T47D (cell line): ENCODE measurements around the gene GRK1.

ENCODE experiments used
- DNase-seq, 2 experiments: peaks; one replicate each; pipeline versions ENCODE4 v3.0.0 to v3.0.0-alpha.2; 2011 to 2012; ENCODE audit warnings: low read depth in 1 of 2, low spot score in 1 of 2
- JUND ChIP-seq: IDR thresholded peaks from 2 replicates; pipeline ENCODE4 v1.6.1; 2012; ENCODE audit warnings: low read depth
- in situ Hi-C: cut with HindIII; loops from 2 replicates; pipeline ENCODE4 v1.10.0; 2016; ENCODE audit warnings: low sequenced_read_pairs, low pct_unique_long_range_greater_than_20kb

The GRK1 gene

DNA sequence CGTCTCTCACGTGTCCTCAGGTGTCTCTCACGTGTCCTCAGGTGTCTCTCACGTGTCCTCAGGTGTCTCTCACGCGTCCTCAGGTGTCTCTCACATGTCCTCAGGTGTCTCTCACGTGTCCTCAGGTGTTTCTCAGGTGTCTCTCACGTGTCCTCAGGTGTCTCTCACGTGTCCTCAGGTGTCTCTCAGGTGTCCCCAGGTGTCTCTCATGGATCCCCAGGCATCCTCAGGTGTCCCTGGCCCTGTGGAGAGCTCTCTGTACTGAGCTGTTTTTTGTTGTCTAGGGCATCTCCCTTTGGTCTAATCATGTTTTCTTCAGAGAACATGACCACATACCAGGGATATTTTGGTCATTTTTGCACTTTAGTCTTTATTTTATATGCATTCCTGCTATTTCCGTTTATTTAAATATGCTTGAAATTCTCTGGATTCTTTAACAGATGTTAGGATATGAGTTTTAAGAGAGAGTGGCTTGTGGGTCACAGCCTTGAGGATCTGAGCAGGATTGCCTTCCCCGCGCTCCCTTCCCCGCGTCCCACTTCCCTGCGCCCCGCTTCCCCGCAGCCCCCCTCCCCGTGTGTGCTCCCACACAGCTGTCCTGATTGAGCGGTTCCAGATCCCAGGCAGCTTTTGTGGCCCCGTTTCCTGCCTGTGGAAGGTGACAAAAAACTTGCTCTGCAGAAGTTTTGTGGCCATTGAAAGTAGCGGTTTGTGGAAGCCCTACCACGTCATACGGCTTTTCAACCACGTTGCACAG, 40.9 kb upstream of the GRK1 start:
- in situ Hi-C loops: no loop called here
- no peak for DNase-seq
- TF ChIP-seq JUND: no peak

DNA sequence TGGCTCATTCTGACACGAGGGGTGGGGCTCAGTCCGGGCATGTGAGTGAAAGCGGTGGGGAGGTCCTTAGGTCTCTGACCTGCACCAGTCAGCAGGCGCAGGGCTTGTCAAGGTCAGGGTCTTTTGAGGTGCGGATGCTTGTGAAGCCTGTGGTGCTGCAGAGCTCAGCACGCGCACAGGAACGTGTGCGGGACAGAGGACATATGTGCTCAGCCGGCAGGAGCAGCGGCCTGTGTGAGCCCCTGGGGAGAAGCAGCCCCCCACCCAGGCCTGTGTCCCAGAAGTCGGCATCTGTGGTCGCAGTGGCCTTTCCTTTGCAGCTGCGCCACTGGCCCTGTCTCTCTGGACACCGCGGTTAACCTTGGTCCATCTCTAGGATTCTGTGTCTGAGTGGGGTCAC, 39.9 kb upstream of the GRK1 start:
- no peak for TF ChIP-seq JUND
- no peak for DNase-seq
- in situ Hi-C loops: no loop called here

DNA sequence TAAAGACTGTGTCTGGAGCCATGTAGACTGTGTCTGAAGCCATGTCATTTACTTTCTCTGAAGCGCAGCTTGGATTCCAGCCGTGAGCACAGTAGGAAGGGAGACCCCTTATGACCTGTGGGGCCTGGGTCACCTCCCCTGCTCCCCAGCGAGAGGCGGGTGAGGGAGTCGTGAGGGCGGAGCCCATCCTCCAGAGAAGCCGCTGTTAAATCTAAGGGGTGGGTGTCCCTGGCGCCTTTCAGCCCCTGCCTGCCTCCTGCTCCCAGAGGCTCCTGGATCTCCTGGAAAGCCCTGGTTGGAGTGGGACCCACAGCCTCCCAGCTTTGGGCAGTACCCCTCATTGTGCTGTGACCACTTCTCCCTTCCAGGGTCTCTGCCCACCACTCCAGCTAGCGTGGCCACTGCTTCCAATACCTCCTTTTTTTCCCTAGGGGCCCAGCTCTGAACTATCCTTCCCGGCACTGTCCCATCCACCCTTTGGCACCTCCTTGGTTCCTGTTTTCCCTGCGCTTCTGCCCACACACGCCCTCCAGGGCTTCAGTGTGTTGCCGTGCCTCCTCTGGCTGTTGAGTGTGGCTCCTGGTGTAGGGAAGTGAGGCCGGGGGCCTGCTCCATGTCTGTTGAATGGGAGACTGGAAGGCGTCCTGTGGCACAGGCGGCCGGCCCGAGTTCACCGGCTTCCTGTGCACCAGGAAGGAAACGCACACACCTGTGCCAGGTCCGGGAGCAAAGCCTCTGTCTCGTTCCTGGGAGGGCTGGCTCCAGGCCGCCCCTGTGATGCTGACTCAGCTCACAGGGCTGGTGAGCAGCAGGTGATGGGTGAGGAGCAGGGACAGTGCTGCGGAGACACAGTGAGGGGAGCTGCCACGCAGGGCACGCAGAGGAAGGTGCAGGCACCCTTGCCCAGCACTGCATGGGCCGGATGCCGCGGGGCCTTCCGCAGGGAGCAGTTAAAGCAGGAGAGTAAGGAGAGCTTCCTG, 38.4 kb upstream of the GRK1 start:
- no peak for DNase-seq
- in situ Hi-C loops: no loop called here
- TF ChIP-seq JUND: no peak

DNA sequence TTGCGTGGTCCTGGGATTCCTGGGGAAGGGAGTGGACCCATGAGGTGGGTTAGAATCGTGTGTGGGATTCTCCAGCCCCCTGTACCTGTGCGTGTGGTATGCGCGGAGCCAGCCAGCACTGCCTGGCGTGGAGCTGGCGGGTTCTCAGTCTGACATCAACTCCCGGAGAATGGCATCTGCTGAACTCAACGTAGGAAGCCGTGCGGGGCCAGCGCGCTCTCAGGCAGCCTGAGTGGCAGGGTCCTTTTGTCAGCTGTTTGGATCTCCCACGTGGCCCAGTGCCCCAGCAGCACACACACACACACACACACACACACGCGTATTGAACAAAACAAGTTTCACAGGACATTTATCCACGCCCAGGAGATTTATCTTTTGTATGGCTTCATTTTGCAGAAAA, 37.2 kb upstream of the GRK1 start:
- DNase-seq: no peak
- in situ Hi-C loops: no loop called here

DNA sequence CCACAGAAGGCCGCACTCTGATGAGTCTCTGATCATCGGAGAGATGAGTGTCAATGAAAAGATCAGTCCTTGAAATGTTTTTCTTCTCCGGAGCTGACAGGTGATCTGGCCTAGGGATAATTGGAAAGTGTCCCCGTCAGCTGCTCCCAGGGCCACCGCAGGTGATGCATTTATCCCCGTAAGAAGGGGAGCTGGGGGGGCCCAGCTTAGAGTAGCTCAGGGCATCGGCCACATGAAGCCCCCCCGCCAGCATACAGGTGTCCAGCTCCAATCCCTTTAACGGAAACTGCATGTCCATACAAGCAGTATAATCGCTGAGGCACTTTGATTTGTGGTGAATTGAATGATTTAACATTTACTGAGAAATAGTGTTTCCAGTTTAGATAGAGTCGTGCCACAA, 36.7 kb upstream of the GRK1 start:
- no peak for DNase-seq
- no peak for TF ChIP-seq JUND
- in situ Hi-C loops: no loop called here

More for the DNA sequence above, 37.2 kb upstream of the GRK1 start:
- no peak for TF ChIP-seq JUND

DNA sequence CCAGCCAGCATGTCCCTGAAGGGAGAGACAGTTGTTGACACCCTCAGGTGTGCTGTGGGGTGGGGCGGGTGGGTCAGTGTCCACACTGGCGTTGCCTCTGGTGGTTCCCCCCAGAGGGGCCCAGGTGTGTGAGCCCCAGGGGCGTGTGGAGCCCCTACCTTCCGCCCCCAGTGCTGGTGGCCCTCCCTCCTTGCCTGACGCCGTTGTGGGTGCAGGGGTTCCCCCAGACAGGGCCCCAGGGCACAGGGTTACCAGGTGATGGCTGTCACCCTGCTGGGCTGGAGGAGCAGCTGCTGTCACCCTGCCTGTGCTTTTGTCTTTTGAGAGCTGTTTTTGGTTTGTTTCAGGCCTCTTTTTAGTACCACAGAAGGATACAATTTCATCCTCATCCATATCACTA, 36.2 kb upstream of the GRK1 start:
- no peak for TF ChIP-seq JUND
- no peak for DNase-seq
- in situ Hi-C loops: no loop called here

DNA sequence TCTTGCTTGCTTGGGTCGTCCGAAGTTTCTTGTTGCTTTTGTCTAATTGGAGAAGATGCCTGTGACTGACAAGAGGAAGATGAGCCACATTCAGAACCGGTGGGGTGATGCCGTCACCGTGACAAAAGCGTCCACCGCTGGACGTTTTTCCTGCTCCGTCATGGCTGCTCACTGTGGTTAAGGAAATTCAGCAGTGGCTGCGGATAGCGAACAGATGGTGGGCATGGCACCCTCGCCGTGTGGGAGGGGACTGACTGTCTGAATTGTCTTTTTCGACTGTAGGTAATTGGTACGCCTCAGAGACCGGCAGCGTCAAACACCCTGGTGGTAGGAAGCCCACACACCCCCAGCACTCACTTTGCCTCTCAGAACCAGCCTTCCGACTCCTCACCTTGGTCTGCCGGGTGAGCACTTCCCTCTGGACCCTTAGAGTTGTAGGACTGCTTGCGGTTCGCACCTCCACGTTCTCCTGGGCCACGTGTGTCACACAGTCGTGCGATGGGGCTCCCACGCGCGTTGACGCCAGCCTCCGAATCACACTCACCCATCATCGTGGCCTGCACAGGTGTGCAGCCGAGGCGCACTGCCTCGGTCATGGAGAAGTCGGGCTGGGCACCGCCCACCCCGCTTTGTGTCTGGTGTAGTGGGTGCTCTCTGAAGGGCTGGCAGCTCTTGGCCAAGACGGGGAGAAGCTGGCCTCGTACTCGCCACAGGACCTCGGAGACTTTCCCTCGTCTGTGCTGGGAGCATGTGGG, 35.5 kb upstream of the GRK1 start:
- no peak for TF ChIP-seq JUND
- DNase-seq: no peak
- in situ Hi-C loops: no loop called here

DNA sequence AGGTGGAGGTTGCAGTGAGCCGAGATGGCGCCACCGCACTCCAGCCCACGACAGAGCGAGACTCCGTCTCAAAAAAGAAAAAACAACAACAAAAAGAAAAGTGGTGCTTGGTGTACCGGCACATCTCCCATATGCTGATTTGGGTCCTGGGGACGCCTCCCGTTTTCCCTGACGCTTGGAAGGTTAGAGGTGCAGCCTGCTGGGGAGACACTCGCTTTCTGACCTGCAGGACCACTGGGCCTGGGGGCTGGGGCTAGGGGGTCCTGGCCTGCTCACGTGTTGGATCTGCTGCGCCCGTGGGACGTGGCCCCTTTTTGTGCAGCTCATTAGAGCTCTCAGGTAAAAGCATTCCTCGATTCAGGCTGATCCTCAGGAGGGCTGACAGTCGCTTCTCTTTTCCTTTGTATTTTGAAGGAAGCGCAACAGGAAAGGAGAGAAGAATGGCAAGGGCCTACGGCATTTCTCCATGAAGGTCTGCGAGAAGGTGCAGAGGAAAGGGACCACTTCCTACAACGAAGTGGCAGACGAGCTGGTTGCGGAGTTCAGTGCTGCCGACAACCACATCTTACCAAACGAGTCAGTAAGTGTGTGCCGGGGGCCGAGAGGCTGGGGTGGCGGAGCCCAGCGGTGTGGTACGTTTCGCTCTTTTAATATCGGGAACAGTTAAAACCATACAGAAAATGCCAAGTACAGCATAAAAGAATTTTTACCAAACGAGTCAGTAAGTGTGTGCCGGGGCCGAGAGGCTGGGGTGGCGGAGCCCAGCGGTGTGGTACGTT, 34.1 kb upstream of the GRK1 start:
- DNase-seq: no peak
- in situ Hi-C loops: no loop called here
- no peak for TF ChIP-seq JUND

DNA sequence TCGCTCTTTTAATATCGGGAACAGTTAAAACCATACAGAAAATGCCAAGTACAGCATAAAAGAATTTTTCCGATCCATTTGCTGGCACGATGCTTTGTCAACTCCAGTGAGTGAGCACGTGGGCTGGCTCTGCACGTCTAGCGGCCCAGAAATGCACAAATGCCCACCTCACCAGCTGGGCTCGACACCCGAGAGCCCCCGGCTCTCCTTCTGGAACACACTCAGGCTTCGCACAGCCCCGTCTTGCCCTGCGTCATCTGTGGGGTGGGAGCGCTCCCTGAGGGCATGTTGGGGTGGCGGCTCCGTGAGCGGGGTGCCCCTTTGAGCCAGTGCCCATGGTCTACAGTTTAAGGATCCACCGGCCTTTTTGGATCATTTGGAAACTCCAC, 33.5 kb upstream of the GRK1 start:
- TF ChIP-seq JUND: no peak
- in situ Hi-C loops: no loop called here
- DNase-seq: no peak

DNA sequence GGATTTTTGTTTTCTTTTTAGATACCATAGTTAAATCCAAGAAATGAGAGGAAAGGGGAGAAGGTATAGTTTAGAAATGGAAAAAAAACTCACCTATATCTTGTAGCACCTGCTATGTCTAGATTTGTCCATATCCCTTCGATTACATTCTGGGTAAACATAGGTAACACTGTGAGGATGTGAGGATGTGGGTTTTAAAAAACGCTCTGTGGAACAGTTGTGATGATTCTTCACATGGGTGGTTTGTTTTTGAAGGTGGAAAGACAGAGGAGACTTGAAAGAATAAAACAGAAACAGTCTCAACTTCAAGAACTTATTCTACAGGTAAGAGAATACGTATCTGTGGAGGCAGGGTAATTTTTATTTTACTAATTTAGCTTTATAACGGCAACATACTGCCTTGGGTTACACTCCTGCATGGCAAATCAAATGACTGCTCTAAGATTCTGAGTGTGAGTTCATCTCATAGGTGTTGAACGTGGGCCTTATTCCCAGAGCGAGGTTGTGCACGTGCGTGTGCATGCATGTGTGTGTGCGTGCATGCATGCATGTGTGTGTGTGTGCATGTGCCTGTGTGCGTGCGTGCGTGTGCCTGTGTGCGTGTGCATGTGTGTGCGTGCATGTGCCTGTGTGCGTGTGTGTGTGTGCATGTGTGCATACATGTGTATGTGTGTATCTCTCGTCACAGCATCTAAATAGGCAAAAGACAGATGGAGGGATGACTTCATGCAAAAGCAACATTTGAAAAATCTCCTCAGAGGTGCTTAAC, 32.6 kb upstream of the GRK1 start:
- no peak for DNase-seq
- in situ Hi-C loops: no loop called here
- TF ChIP-seq JUND: no peak

DNA sequence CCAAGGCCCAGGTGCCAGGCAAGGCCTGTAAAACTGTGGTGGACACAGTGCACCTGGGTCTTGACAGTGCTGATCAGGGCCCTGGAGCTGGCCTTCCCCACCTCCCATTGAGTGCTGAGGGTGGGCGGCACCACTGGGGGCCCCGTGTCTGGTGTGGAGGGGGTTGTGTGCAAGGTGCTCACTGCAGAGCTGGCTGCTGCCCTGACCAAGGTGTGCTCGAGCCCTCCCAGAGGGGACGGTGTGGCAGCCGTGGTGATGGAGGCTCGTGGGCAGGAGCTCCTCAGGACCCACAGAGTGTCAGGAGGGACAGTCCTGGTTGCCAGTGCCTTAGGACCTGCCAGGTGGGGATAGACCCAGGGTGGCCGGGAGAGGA, 32.0 kb upstream of the GRK1 start:
- in situ Hi-C loops: no loop called here
- DNase-seq: no peak
- no peak for TF ChIP-seq JUND
